WERI-Rb-1 (cell line): ENCODE results near the gene KCNJ11.

Experiments
- DNase-seq: peaks from one replicate; pipeline ENCODE4 v3.0.0-alpha.2; 2020
- H3K27ac ChIP-seq: fragments of 250-450 bp; sonication (Bioruptor Pico); 2 replicates; pipeline ENCODE4 v1.5.1; 2020; ENCODE audit warnings: mild to moderate bottlenecking, moderate library complexity
- H3K27me3 ChIP-seq: fragments of 250-450 bp; sonication (Bioruptor Pico); 2 replicates; pipeline ENCODE4 v1.5.1; 2021; ENCODE audit warnings: mild to moderate bottlenecking, low read depth, moderate library complexity; ENCODE audit not compliant: insufficient read depth, severe bottlenecking
- H3K36me3 ChIP-seq: fragments of 250-450 bp; sonication (Bioruptor Pico); 2 replicates; pipeline ENCODE4 v1.5.1; 2020; ENCODE audit warnings: mild to moderate bottlenecking, moderate library complexity
- H3K4me3 ChIP-seq: 2 replicates; pipeline ENCODE4 v1.5.1; 2011; ENCODE audit warnings: low read depth, mild to moderate bottlenecking, control low read depth, low read length
- H3K9me3 ChIP-seq: fragments of 250-450 bp; sonication (Bioruptor Pico); 2 replicates; pipeline ENCODE4 v1.5.1; 2021; ENCODE audit warnings: mild to moderate bottlenecking, moderate library complexity; ENCODE audit not compliant: severe bottlenecking
- CTCF ChIP-seq: IDR thresholded peaks from 2 replicates; pipeline ENCODE4 v1.5.1; 2011; ENCODE audit warnings: low read depth, mild to moderate bottlenecking, control low read depth, inconsistent platforms, low read length

Gene KCNJ11

GRCh38 chr11:17389211-17389956 is 925 bp upstream of the KCNJ11 start:
- peak; percentile 81 for TF ChIP-seq CTCF
- peak; percentile 87 for DNase-seq
- Histone ChIP-seq H3K27me3 (no peaks in the 10 kb centered on the region), H3K9me3 (no peaks in the 10 kb centered on the region), H3K27ac (peak overlapping the region; percentile 81), H3K36me3 (peaks cover 6% of the 10 kb centered on the region), H3K4me3 (peak overlapping the region; percentile 62)

- Histone ChIP-seq H3K27ac (no peak overlapping the region), H3K27me3 (no peaks in the 10 kb centered on the region), H3K4me3 (no peak overlapping the region), H3K36me3 (peaks cover 11% of the 10 kb centered on the region), H3K9me3 (no peaks in the 10 kb centered on the region)
- no peak for DNase-seq
- TF ChIP-seq CTCF: no peak
Measured at GRCh38 chr11:17387811-17388210, 648 bp downstream of the KCNJ11 start.

GRCh38 chr11:17387254-17387653 is 1.2 kb downstream of the KCNJ11 start:
- DNase-seq: no peak
- Histone ChIP-seq H3K4me3 (no peak overlapping the region), H3K36me3 (peaks cover 11% of the 10 kb centered on the region), H3K27me3 (no peaks in the 10 kb centered on the region), H3K27ac (no peak overlapping the region), H3K9me3 (no peaks in the 10 kb centered on the region)
- no peak for TF ChIP-seq CTCF

GRCh38 chr11:17386331-17387084 is 2.0 kb downstream of the KCNJ11 start:
- peak; percentile 86 for TF ChIP-seq CTCF
- Histone ChIP-seq H3K9me3 (no peaks in the 10 kb centered on the region), H3K27ac (no peak overlapping the region), H3K27me3 (no peaks in the 10 kb centered on the region), H3K36me3 (peaks cover 11% of the 10 kb centered on the region), H3K4me3 (no peak overlapping the region)
- peak; percentile 66 for DNase-seq

GRCh38 chr11:17385926-17386325 is 2.5 kb downstream of the KCNJ11 start:
- H3K27me3 ChIP-seq: no peaks in the 10 kb centered on the region
- DNase-seq: no peak
- H3K9me3 ChIP-seq: no peaks in the 10 kb centered on the region
- no peak overlapping the region for H3K4me3 ChIP-seq
- no peak for TF ChIP-seq CTCF
- no peak overlapping the region for H3K27ac ChIP-seq
- peaks cover 11% of the 10 kb centered on the region for H3K36me3 ChIP-seq
